Neutrophil (primary cell): ENCODE data around the gene ITPR3.

Experiments
- H3K27ac ChIP-seq: fragments of 200-600 bp; sonication (generic); 2 replicates; pipeline ENCODE4 v1.5.1; 2016; ENCODE audit warnings: mild to moderate bottlenecking, moderate library complexity
- H3K27me3 ChIP-seq: fragments of 200-600 bp; sonication (generic); 2 replicates; pipeline ENCODE4 v1.6.0; 2016; ENCODE audit warnings: mild to moderate bottlenecking
- H3K36me3 ChIP-seq: fragments of 200-600 bp; sonication (generic); 2 replicates; pipeline ENCODE4 v1.5.1; 2017
- H3K4me1 ChIP-seq, 2 experiments: fragments of 200-600 bp in 1 of 2; sonication (generic) in 1 of 2; 1 replicate in 1 of 2; 2 replicates in 1 of 2; pipeline versions ENCODE4 v1.5.1 to v1.6.1; 2013 to 2016; ENCODE audit warnings: low read depth in 1 of 2, low read length in 1 of 2, mild to moderate bottlenecking in 1 of 2, moderate library complexity in 1 of 2; ENCODE audit not compliant: control insufficient read depth in 1 of 2, insufficient read depth in 1 of 2
- H3K4me3 ChIP-seq, 2 experiments: fragments of 200-600 bp in 1 of 2; sonication (generic) in 1 of 2; 1 replicate in 1 of 2; 2 replicates in 1 of 2; pipeline ENCODE4 v1.5.1; 2013 to 2016; ENCODE audit warnings: low read depth in 1 of 2, low read length in 1 of 2, mild to moderate bottlenecking in 1 of 2, moderate library complexity in 1 of 2
- H3K9me3 ChIP-seq: fragments of 200-600 bp; sonication (generic); 2 replicates; pipeline ENCODE4 v1.5.1; 2016
- CTCF ChIP-seq: fragments of 200-600 bp; sonication (generic); IDR thresholded peaks from 2 replicates; pipeline ENCODE4 v1.5.1; 2016; ENCODE audit warnings: antibody characterized with exemption

The ITPR3 gene

GRCh38 chr6:33716890-33717632 is 95.9 kb downstream of the ITPR3 start:
- H3K4me1 ChIP-seq = peaks cover 0 to under 1% of the 10 kb centered on the region in 2 experiments
- peaks cover 17% of the 10 kb centered on the region for H3K27me3 ChIP-seq
- no peaks in the 10 kb centered on the region for H3K36me3 ChIP-seq
- H3K27ac ChIP-seq = no peak overlapping the region
- H3K4me3 ChIP-seq = no peak overlapping the region
- no peak for TF ChIP-seq CTCF
- H3K9me3 ChIP-seq = no peaks in the 10 kb centered on the region

GRCh38 chr6:33717934-33718455 is 96.9 kb downstream of the ITPR3 start:
- H3K27ac ChIP-seq = no peak overlapping the region
- H3K27me3 ChIP-seq = peaks cover 25% of the 10 kb centered on the region
- H3K36me3 ChIP-seq = no peaks in the 10 kb centered on the region
- TF ChIP-seq CTCF = no peak
- no peaks in the 10 kb centered on the region for H3K9me3 ChIP-seq
- H3K4me1 ChIP-seq = no peaks in the 10 kb centered on the region
- H3K4me3 ChIP-seq = no peak overlapping the region

- no peaks in the 10 kb centered on the region for H3K9me3 ChIP-seq
- no peak overlapping the region for H3K4me3 ChIP-seq
- no peaks in the 10 kb centered on the region for H3K4me1 ChIP-seq
- H3K27me3 ChIP-seq = peaks cover 32% of the 10 kb centered on the region
- no peaks in the 10 kb centered on the region for H3K36me3 ChIP-seq
- no peak overlapping the region for H3K27ac ChIP-seq
- no peak for TF ChIP-seq CTCF
Measured at GRCh38 chr6:33718713-33719112, 97.6 kb downstream of the ITPR3 start.

GRCh38 chr6:33719326-33719987 is 98.3 kb downstream of the ITPR3 start:
- H3K36me3 ChIP-seq = no peaks in the 10 kb centered on the region
- H3K27ac ChIP-seq = no peak overlapping the region
- TF ChIP-seq CTCF = no peak
- no peak overlapping the region for H3K4me3 ChIP-seq
- H3K27me3 ChIP-seq = peaks cover 40% of the 10 kb centered on the region
- H3K9me3 ChIP-seq = no peaks in the 10 kb centered on the region
- H3K4me1 ChIP-seq = no peaks in the 10 kb centered on the region

- H3K4me3 ChIP-seq = no peak overlapping the region
- H3K36me3 ChIP-seq = no peaks in the 10 kb centered on the region
Measured at GRCh38 chr6:33720998-33721397, 99.9 kb downstream of the ITPR3 start.

More at GRCh38 chr6:33720998-33721397, 99.9 kb downstream of the ITPR3 start:
- Histone ChIP-seq H3K27ac (no peak overlapping the region), H3K4me1 (no peaks in the 10 kb centered on the region), H3K9me3 (no peaks in the 10 kb centered on the region), H3K27me3 (peaks cover 42% of the 10 kb centered on the region)
- TF ChIP-seq CTCF = no peak
